Progenitor cell of endocrine pancreas (in vitro differentiated cells): Measurements from ENCODE around the gene SNX13. TPM values are rescaled to one million over a fixed set of nuclear protein-coding genes. Genes with fewer than 3 reads are reported as not detected.

Source experiments
- DNase-seq: peaks from one replicate; pipeline ENCODE4 v3.0.0; 2021; ENCODE audit warnings: low spot score; ENCODE audit not compliant: unreplicated experiment
- H3K27ac Mint-ChIP-seq: 2 replicates; pipeline ENCODE4 v1.8.0; 2021; ENCODE audit warnings: mild to moderate bottlenecking, moderate library complexity, mixed read lengths
- H3K27me3 Mint-ChIP-seq: 2 replicates; pipeline ENCODE4 v1.8.0; 2021; ENCODE audit warnings: mixed read lengths
- H3K36me3 Mint-ChIP-seq: 2 replicates; pipeline ENCODE4 v1.8.0; 2022; ENCODE audit warnings: mixed read lengths; ENCODE audit not compliant: insufficient read depth
- H3K4me1 Mint-ChIP-seq: 2 replicates; pipeline ENCODE4 v1.8.0; 2021; ENCODE audit warnings: low read depth, mixed read lengths
- H3K4me3 Mint-ChIP-seq: 2 replicates; pipeline ENCODE4 v1.8.0; 2021; ENCODE audit warnings: low read depth, mild to moderate bottlenecking, moderate library complexity, mixed read lengths
- H3K9me3 Mint-ChIP-seq: 2 replicates; pipeline ENCODE4 v1.8.0; 2021; ENCODE audit warnings: low read depth, mixed read lengths
- total RNA-seq: library from RNA; stranded (reverse); gene quantifications from 2 replicates; pipeline ENCODE4 v1.2.1, GENCODE V29; 2021
- TF ChIP-seq, protein P1 (sequence below): fragments of 200-600 bp; sonication (generic); IDR thresholded peaks from one replicate; pipeline ENCODE4 v1.5.0; 2021; ENCODE audit warnings: antibody characterized with exemption, mild to moderate bottlenecking; ENCODE audit not compliant: unreplicated experiment

The SNX13 gene
- total RNA-seq, 1 donor from 2014 or later: 48.5 TPM

DNA sequence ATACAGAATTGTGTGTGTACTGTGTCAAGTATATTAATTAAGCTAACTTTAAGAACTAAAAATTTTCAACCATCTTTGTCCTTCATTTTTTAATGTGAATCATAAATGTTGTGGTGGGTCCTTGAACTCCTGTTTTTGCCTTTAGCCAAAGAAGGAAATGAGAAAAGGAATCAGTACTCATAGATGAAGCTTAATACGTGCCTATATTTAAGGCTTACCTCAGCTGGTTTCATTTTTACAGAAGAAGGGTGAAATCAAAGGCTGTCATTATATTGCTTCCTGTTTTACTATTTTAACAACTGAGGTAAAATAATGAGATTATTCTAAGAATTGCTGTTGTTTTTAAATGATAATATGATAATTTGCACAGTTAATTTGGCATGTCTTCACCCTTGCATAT, 6.3 kb upstream of the SNX13 start:
- DNase-seq: no peak
- Mint-ChIP-seq H3K36me3 (no peaks in the 10 kb centered on the region), H3K9me3 (no peaks in the 10 kb centered on the region), H3K27ac (no peak overlapping the region), H3K4me3 (no peak overlapping the region), H3K27me3 (no peaks in the 10 kb centered on the region), H3K4me1 (peaks cover 8% of the 10 kb centered on the region)
- TF ChIP-seq, protein P1, sequence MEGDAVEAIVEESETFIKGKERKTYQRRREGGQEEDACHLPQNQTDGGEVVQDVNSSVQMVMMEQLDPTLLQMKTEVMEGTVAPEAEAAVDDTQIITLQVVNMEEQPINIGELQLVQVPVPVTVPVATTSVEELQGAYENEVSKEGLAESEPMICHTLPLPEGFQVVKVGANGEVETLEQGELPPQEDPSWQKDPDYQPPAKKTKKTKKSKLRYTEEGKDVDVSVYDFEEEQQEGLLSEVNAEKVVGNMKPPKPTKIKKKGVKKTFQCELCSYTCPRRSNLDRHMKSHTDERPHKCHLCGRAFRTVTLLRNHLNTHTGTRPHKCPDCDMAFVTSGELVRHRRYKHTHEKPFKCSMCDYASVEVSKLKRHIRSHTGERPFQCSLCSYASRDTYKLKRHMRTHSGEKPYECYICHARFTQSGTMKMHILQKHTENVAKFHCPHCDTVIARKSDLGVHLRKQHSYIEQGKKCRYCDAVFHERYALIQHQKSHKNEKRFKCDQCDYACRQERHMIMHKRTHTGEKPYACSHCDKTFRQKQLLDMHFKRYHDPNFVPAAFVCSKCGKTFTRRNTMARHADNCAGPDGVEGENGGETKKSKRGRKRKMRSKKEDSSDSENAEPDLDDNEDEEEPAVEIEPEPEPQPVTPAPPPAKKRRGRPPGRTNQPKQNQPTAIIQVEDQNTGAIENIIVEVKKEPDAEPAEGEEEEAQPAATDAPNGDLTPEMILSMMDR: no peak

DNA sequence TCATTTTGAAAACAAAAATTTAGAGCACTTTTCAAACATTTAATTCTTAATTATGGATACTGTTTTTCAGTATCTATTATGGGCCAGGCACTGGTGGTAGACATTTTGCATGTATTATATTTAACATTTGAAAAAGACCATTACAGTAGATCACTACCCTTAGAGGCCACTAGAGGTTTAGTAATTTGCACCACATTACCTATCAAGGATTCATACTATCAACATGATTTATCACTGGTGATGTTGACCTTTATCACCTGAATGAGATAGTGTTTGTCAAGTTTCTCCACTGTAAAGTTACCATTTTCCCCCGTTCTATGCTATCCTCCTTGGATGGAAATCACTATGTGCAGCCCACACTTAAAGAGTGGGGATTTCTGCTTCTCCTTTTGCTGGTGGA, 4.4 kb upstream of the SNX13 start:
- Mint-ChIP-seq H3K27ac (no peak overlapping the region), H3K4me3 (no peak overlapping the region), H3K4me1 (peaks cover 13% of the 10 kb centered on the region), H3K36me3 (no peaks in the 10 kb centered on the region), H3K9me3 (no peaks in the 10 kb centered on the region), H3K27me3 (no peaks in the 10 kb centered on the region)
- TF ChIP-seq, protein P1: peak; percentile 31
- no peak for DNase-seq

DNA sequence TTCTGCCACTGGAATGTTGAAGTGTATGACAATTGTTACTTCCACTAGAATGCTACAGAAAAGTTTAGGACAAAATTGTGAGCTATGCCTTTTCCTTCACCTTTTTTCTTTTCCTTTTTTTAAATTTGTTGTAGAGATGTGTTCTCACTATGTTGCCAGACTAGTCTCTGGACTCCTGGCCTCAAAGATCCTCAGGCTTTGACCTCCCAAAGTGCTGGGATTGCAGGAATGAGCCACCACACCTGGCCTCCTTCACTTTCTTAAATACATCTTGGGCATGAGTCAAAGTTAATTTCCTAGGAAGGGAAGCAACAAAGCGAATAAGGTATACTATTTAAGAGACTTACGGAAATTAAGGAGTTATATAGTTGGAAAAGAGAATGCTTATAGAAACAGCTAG, 2.7 kb upstream of the SNX13 start:
- no peak overlapping the region for H3K27ac Mint-ChIP-seq
- TF ChIP-seq, protein P1: no peak
- no peak overlapping the region for H3K4me3 Mint-ChIP-seq
- H3K9me3 Mint-ChIP-seq: no peaks in the 10 kb centered on the region
- no peak for DNase-seq
- H3K27me3 Mint-ChIP-seq: no peaks in the 10 kb centered on the region
- no peaks in the 10 kb centered on the region for H3K36me3 Mint-ChIP-seq
- H3K4me1 Mint-ChIP-seq: peaks cover 28% of the 10 kb centered on the region

DNA sequence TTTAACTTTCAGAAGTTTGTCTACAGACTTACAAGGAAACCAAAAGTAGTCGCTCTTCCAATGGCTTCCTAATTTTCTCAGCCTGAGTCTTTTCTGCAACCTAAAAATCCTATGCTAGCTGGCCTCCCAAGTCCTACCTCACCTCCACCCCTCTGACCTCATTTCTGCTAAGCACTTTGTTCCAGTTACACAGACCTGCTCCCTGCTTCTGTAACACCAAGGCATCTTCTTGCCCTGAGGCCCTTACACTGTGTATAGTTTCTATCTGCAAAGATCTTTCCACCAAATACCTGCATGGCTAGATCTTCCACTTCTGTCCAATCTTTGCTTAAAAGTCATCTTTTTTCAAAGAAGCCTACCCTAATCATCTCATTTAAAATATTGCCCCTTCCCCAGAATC, 1.9 kb upstream of the SNX13 start:
- TF ChIP-seq, protein P1: no peak
- Mint-ChIP-seq H3K4me1 (peaks cover 32% of the 10 kb centered on the region), H3K27me3 (no peaks in the 10 kb centered on the region), H3K27ac (peak overlapping the region; percentile 31), H3K36me3 (no peaks in the 10 kb centered on the region), H3K9me3 (no peaks in the 10 kb centered on the region), H3K4me3 (peak overlapping the region; percentile 98)
- DNase-seq: no peak

DNA sequence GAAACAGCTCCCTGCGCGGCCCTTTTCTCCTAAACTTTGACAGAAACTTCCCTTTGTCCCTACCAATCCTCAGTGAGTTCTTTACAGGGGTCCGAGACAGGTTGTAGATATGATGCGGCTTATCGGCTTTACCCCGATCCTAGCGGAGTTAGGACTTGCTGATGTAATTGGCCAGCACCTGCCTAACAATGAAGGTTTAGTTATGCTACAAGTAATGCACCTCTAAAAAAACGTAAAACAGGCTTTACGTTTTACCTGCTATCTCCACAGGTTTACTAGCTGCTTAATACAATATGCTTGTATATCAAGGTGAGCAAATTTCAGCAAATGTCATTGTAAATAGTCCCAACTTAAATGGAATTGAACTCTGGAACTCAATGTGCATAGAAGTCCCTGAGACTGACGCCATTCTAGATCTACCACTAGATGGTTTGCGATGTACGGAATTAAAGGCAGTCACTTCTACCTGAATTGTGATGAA, 697 bp upstream of the SNX13 start:
- Mint-ChIP-seq H3K4me3 (peak overlapping the region; percentile 98), H3K27me3 (no peaks in the 10 kb centered on the region), H3K4me1 (peaks cover 33% of the 10 kb centered on the region), H3K36me3 (no peaks in the 10 kb centered on the region), H3K9me3 (no peaks in the 10 kb centered on the region), H3K27ac (peak overlapping the region; percentile 100)
- no peak for DNase-seq
- TF ChIP-seq, protein P1: peak; percentile 9
